PC-3 (cell line): Measurements from ENCODE around the gene MUC7.
"Not testable (repeated sequence)": the region's sequence is repeated elsewhere in the genome, so short reads cannot be mapped to it uniquely, and the experiment has no call there.

Source experiments
- EZH2 ChIP-seq: fragments of 300-600 bp; sonication (generic); IDR thresholded peaks from one replicate; pipeline ENCODE4 v1.6.1; 2017; ENCODE audit warnings: antibody characterized with exemption, mild to moderate bottlenecking, low read length; ENCODE audit not compliant: unreplicated experiment
- TF ChIP-seq, protein P1 (sequence below): fragments of 300-600 bp; sonication (generic); conservative IDR thresholded peaks from 2 replicates; pipeline ENCODE4 v1.5.1; 2017; ENCODE audit warnings: antibody characterized with exemption, low read depth, mild to moderate bottlenecking, low read length

DNA sequence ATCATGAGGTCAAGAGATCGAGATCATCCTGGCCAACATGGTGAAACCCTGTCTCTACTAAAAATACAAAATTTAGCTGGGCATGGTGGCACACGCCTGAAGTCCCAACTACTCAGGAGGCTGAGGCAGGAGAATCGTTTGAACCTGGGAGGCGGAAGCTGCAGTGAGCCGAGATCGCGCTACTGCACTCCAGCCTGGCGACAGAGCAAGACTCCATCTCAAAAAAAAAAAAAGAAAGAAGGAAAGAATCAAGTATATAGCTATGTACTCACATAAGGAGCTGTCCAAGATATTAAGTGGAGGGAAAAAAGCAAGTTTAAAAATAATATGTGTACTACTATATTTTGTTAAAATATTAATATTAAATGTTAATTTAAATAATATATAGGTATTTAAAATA is 29.8 kb downstream of the MUC7 start:
- TF ChIP-seq, protein P1, sequence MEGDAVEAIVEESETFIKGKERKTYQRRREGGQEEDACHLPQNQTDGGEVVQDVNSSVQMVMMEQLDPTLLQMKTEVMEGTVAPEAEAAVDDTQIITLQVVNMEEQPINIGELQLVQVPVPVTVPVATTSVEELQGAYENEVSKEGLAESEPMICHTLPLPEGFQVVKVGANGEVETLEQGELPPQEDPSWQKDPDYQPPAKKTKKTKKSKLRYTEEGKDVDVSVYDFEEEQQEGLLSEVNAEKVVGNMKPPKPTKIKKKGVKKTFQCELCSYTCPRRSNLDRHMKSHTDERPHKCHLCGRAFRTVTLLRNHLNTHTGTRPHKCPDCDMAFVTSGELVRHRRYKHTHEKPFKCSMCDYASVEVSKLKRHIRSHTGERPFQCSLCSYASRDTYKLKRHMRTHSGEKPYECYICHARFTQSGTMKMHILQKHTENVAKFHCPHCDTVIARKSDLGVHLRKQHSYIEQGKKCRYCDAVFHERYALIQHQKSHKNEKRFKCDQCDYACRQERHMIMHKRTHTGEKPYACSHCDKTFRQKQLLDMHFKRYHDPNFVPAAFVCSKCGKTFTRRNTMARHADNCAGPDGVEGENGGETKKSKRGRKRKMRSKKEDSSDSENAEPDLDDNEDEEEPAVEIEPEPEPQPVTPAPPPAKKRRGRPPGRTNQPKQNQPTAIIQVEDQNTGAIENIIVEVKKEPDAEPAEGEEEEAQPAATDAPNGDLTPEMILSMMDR, result not testable (repeated sequence)
- not testable (repeated sequence) for TF ChIP-seq EZH2
